Measurements from ENCODE around the gene NNMT.

Gene NNMT

GRCh38 chr11:114358716-114359115 lies 62.5 kb downstream of the NNMT start:
- Histone ChIP-seq H3K36me3 (ENCODE audit: control insufficient read depth, insufficient read depth, low read length) (no peaks in the 10 kb centered on the region), H3K4me3 (ENCODE audit: insufficient read depth, low read depth, low read length) (no peak overlapping the region), H3K27me3 (ENCODE audit: control insufficient read depth, insufficient read depth, low read length, poor library complexity, severe bottlenecking) (no peaks in the 10 kb centered on the region), H3K9me3 (ENCODE audit: control insufficient read depth, low read length) (no peaks in the 10 kb centered on the region), H3K4me1 (ENCODE audit: control insufficient read depth, insufficient read depth, low read length) (no peaks in the 10 kb centered on the region), H3K27ac (ENCODE audit: insufficient read depth, low read depth, low read length, poor library complexity, severe bottlenecking) (no peak overlapping the region)
- WGBS, 2 experiments = 89 to 92% methylated on average over 1 of the region's 1 CpG

- Histone ChIP-seq H3K27ac (ENCODE audit: insufficient read depth, low read depth, low read length, poor library complexity, severe bottlenecking) (no peak overlapping the region), H3K27me3 (ENCODE audit: control insufficient read depth, insufficient read depth, low read length, poor library complexity, severe bottlenecking) (no peaks in the 10 kb centered on the region), H3K4me1 (ENCODE audit: control insufficient read depth, insufficient read depth, low read length) (no peaks in the 10 kb centered on the region), H3K9me3 (ENCODE audit: control insufficient read depth, low read length) (no peaks in the 10 kb centered on the region), H3K4me3 (ENCODE audit: insufficient read depth, low read depth, low read length) (no peak overlapping the region), H3K36me3 (ENCODE audit: control insufficient read depth, insufficient read depth, low read length) (no peaks in the 10 kb centered on the region)
These were observed 63.1 kb downstream of the NNMT start for GRCh38 chr11:114359342-114359741.

- H3K27me3 ChIP-seq (ENCODE audit: control insufficient read depth, insufficient read depth, low read length, poor library complexity, severe bottlenecking) = no peaks in the 10 kb centered on the region
- no peaks in the 10 kb centered on the region for H3K36me3 ChIP-seq (ENCODE audit: control insufficient read depth, insufficient read depth, low read length)
- H3K27ac ChIP-seq (ENCODE audit: insufficient read depth, low read depth, low read length, poor library complexity, severe bottlenecking) = no peak overlapping the region
- no peak overlapping the region for H3K4me3 ChIP-seq (ENCODE audit: insufficient read depth, low read depth, low read length)
- 90 to 91% methylated on average over 4 of the region's 4 CpGs for WGBS, 2 experiments
- no peaks in the 10 kb centered on the region for H3K9me3 ChIP-seq (ENCODE audit: control insufficient read depth, low read length)
- no peaks in the 10 kb centered on the region for H3K4me1 ChIP-seq (ENCODE audit: control insufficient read depth, insufficient read depth, low read length)
These were observed 66.1 kb downstream of the NNMT start for GRCh38 chr11:114362326-114362725.

GRCh38 chr11:114362958-114363357 lies 66.8 kb downstream of the NNMT start:
- Histone ChIP-seq H3K27ac (ENCODE audit: insufficient read depth, low read depth, low read length, poor library complexity, severe bottlenecking) (no peak overlapping the region), H3K36me3 (ENCODE audit: control insufficient read depth, insufficient read depth, low read length) (no peaks in the 10 kb centered on the region), H3K4me3 (ENCODE audit: insufficient read depth, low read depth, low read length) (no peak overlapping the region), H3K4me1 (ENCODE audit: control insufficient read depth, insufficient read depth, low read length) (no peaks in the 10 kb centered on the region), H3K9me3 (ENCODE audit: control insufficient read depth, low read length) (no peaks in the 10 kb centered on the region), H3K27me3 (ENCODE audit: control insufficient read depth, insufficient read depth, low read length, poor library complexity, severe bottlenecking) (no peaks in the 10 kb centered on the region)
- 90 to 92% methylated on average over 2 of the region's 3 CpGs for WGBS, 2 experiments

Measured in ectodermal cell (in vitro differentiated cells).